Stimulated activated CD4-positive, alpha-beta T cell treated with anti-CD3 and anti-CD28 coated beads, Interleukin-4, amount 100 ng/mL, for 48 hours (primary cell): ENCODE results near the gene OR5K3.
"Not testable (repeated sequence)": the region's sequence is repeated elsewhere in the genome, so short reads cannot be mapped to it uniquely, and the experiment has no call there.

Source experiments
- DNase-seq, 2 donors: peaks; one replicate each; pipeline ENCODE4 v3.0.0-alpha.2; 2020; ENCODE audit warnings: low read depth in 2 of 2

The OR5K3 gene

GRCh38 chr3:98390366-98390765 lies at the start of gene OR5K3:
TSS of gene OR5K3 (plus strand) at chr3:98390666. CDS start at chr3:98390666, 0 bp downstream.
- no peak for DNase-seq

- DNase-seq: no peak
These were observed 48.7 kb upstream of the OR5K3 start for GRCh38 chr3:98341758-98342157.

- DNase-seq: peak in 1 of 2 donors; percentile 28
These were observed 46.6 kb upstream of the OR5K3 start for GRCh38 chr3:98343647-98344507.

GRCh38 chr3:98350082-98350481 lies 40.4 kb upstream of the OR5K3 start:
- DNase-seq: no peak

GRCh38 chr3:98353554-98353953 lies 36.9 kb upstream of the OR5K3 start, which contains the start of gene OR5K4:
TSS of gene OR5K4 (plus strand) at chr3:98353854. CDS start at chr3:98353854, 0 bp downstream.
- no peak for DNase-seq

GRCh38 chr3:98359250-98359649 lies 31.2 kb upstream of the OR5K3 start:
- DNase-seq: no peak

GRCh38 chr3:98359993-98360675 lies 30.3 kb upstream of the OR5K3 start:
- no peak for DNase-seq

GRCh38 chr3:98360681-98361080 lies 29.8 kb upstream of the OR5K3 start:
- DNase-seq: no peak

GRCh38 chr3:98361289-98361688 lies 29.2 kb upstream of the OR5K3 start:
- DNase-seq: no peak

- no peak for DNase-seq
These were observed 22.8 kb upstream of the OR5K3 start for GRCh38 chr3:98367464-98368246.

GRCh38 chr3:98371186-98371585 lies 19.3 kb upstream of the OR5K3 start:
- DNase-seq: no peak

- DNase-seq: no peak
These were observed 18.6 kb upstream of the OR5K3 start for GRCh38 chr3:98371853-98372252.

GRCh38 chr3:98372445-98372844 lies 18.0 kb upstream of the OR5K3 start:
- DNase-seq: no peak

- DNase-seq: no peak
These were observed 13.8 kb upstream of the OR5K3 start for GRCh38 chr3:98376631-98377030.

GRCh38 chr3:98388147-98388546 lies 2.3 kb upstream of the OR5K3 start:
- DNase-seq: no peak

GRCh38 chr3:98395101-98395500 lies 4.6 kb downstream of the OR5K3 start:
- no peak for DNase-seq

GRCh38 chr3:98396482-98396881 lies 6.0 kb downstream of the OR5K3 start:
- DNase-seq: not testable (repeated sequence)

GRCh38 chr3:98398513-98398912 lies 8.0 kb downstream of the OR5K3 start:
- DNase-seq: no peak

- no peak for DNase-seq
These were observed 12.0 kb downstream of the OR5K3 start for GRCh38 chr3:98402507-98402906.

GRCh38 chr3:98404010-98404409 lies 13.5 kb downstream of the OR5K3 start:
- no peak for DNase-seq

- no peak for DNase-seq
These were observed 15.6 kb downstream of the OR5K3 start for GRCh38 chr3:98406034-98406433.

GRCh38 chr3:98432575-98432974 lies 42.1 kb downstream of the OR5K3 start:
- no peak for DNase-seq
